ENCODE measurements around the gene WDFY2. TPM values are rescaled to one million over a fixed set of nuclear protein-coding genes. Genes with fewer than 3 reads are reported as not detected.
"Not testable (repeated sequence)": the region's sequence is repeated elsewhere in the genome, so short reads cannot be mapped to it uniquely, and the experiment has no call there.

Gene WDFY2
- 1 to 10 TPM; 5.8 to 6.4 TPM for total RNA-seq

GRCh38 chr13:51583875-51584730 lies at the start of gene WDFY2:
Gene WDFY2 (plus strand): TSS chr13:51584462. CDS start chr13:51584688, 226 bp downstream.
- POLR2A ChIA-PET: interaction anchor here (1.0 to 2.6 kb wide), 2 partner anchors 131 kb away, joined by 7 to 13 read pairs; partner anchors contain the start of gene INTS6
- CTCF ChIA-PET: no interaction called here

DNA sequence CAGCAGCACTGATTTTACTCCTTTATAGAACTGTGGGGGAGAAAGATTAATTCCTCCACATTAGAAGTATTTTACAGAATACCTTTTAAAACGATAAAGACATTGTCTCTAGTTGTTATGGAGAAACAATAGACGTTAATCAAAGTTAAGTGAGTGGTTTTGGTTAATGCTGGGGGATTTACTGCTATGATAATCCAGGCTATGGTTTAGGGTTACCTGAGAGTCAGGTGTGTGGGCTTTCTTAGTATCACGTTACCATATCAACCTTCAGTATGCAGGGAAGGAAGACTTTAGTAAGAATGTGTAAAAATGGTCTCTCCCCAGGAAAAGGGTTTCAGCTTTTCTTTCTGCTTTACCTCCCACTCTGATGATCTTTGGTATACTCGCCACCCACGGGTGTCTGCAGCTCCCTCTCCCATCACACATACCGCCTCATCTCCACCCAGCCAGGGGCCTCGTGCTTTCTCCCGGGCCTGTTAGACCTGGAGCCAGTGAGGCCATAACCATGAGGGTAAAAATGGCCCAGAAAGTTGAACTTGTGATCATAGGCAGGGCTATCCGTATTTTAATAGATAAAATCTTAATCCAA lies 45.6 kb upstream of the WDFY2 start:
- ChIA-PET CTCF (no interaction called here), POLR2A (no interaction called here)

GRCh38 chr13:51539887-51540286 lies 44.4 kb upstream of the WDFY2 start:
- ChIA-PET CTCF (no interaction called here), POLR2A (no interaction called here)

DNA sequence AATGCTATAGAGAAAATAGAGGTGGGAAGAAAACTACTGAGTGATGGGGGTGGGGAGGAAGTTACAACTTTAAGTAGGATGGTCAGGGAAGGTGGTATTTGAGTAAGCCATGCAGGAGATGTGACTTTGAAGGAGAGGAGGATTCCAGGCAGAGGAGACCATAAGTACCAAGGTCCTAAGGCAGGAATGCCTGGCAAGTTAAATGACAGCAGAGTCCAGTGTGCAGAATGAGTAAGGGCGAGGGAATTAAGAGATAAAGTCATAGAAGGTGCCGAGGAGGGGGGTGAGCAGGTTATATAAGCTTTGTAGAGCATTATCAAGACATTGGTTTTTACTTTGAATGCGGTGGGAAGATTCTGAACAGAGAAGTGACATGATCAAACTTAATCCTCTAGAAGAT lies 43.2 kb upstream of the WDFY2 start:
- ChIA-PET POLR2A (no interaction called here), CTCF (no interaction called here)

- ChIA-PET CTCF (no interaction called here), POLR2A (no interaction called here)
These were observed 42.4 kb upstream of the WDFY2 start for GRCh38 chr13:51541809-51542258.

DNA sequence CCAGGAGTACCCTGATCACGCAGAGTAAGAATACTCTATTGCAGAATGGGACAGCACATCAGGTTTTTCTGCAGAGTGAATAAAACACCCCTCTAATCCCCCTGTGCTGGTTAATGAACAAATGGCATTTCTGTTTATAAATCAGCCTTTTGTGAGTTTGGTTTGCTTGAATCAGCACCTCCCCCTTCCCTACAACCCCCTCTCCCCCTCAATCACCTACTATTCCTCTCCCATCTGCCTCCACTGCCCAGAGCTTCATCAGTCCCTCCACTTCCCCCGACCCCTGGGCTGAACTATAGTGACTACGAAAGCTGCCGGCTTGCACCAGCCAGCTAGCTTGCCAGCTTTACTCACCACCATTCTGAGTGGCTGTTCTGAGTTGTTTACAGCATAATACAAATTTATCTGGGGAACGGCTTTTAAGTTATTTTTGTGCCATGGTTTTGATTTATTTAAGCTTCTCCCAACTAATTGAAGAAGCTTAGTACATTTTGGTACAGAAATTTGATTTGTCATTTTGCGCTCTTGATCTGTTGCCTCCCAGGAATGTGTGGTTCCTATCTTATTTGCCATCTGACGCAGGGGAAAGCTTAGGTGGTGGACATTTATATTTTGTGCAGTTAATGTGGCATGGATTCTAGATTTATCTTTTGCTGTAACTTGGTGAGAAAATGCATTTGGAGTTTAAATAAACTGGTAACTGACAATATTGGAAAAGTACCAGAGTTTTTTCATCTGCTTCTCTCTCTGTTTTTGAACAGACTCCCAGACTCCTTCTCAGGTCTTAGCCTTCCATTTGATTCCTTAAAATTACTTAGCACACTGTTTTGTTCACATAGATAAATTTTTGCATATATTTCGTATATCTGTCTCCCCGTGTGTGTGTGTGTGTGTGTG lies 41.7 kb upstream of the WDFY2 start:
- ChIA-PET POLR2A (no interaction called here), CTCF (no interaction called here)

DNA sequence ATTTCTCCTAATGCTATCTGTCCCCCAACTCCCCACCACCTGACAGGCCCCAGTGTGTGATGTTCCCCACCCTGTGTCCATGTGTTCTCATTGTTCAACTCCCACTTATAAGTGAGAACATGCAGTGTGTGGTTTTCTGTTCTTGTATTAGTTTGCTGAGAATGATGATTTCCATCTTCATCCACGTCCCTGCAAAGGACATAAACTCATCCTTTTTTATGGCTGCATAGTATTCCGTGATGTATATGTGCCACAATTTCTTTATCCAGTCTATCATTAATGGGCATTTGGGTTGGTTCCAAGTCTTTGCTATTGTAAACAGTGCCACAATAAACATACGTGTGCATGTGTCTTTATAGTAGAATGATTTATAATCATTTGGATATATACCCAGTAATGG lies 38.8 kb upstream of the WDFY2 start:
- CTCF ChIA-PET, POLR2A ChIA-PET: not testable (repeated sequence)

- POLR2A ChIA-PET: no interaction called here
- CTCF ChIA-PET: no interaction called here
These were observed 36.7 kb upstream of the WDFY2 start for GRCh38 chr13:51547425-51548176.

GRCh38 chr13:51549050-51549449 lies 35.2 kb upstream of the WDFY2 start:
- ChIA-PET CTCF (no interaction called here), POLR2A (no interaction called here)

DNA sequence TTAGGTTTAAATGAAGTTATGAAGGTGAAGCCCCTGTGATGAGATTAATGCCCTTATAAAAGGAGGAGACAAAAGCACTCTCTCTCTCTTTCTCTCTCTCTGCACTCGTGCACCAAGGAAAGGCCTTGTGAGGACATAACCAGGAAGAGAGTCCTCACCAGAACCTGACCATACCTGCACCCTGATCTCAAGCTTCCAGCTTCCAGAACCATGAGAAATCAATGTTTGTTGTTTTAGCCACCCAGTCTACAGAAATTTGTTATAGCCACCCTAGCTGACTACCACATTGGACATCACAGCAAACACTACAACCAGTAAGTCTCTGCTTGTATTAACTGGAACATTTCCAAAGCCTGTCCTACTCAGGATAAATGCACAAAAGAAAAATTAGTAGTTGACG lies 34.7 kb upstream of the WDFY2 start:
- POLR2A ChIA-PET: no interaction called here

DNA sequence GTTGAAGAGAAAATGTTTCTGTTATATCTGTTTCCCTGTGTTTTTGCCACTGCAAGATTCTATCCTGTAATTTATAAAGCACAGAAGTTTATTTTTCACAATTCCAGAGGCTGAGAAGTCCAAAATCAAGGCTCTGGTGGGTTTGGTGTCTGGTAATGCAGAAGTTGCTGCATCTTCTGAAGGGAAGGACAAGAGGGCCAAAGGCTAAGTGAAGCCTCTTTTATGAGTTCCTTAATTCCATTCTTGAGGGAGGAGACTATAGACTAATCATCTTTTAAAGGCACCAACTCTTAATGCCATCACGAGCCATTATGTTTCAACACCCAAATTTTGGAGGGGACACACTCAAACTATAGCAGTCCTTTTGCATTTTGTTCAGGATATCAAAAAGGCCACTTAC lies 34.1 kb upstream of the WDFY2 start:
- CTCF ChIA-PET: no interaction called here

More for the DNA sequence above, 34.7 kb upstream of the WDFY2 start:
- CTCF ChIA-PET: no interaction called here

DNA sequence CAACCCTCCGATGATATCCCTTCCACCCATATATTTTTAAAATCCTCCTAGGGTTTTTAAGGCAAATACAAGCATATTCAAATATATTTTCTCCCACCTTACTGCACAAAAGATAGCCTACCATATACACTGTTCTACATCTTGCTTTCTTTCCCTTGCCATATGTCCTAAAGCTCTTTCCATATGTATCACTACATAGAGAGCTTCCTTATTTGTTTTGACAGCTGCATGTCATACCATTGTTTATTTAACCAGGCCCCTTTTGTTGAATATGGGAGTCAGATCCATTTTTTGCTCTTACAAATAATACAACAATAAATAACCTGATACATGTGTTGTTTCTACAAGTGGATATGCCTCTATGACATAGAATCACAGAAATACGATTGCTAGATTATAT lies 32.8 kb upstream of the WDFY2 start:
- POLR2A ChIA-PET: no interaction called here
- CTCF ChIA-PET: no interaction called here

More for the DNA sequence above, 34.1 kb upstream of the WDFY2 start:
- POLR2A ChIA-PET: no interaction called here

- ChIA-PET CTCF (interaction anchor here (0.7 kb wide), 1 partner anchor 406 kb away, joined by 3 read pairs; no protein-coding TSS in a partner anchor), POLR2A (no interaction called here)
These were observed 32.2 kb upstream of the WDFY2 start for GRCh38 chr13:51552027-51552426.

- CTCF ChIA-PET: interaction anchor here (0.6 kb wide), 1 partner anchor 55 kb away, joined by 3 read pairs; no protein-coding TSS in a partner anchor
- POLR2A ChIA-PET: no interaction called here
These were observed 30.7 kb upstream of the WDFY2 start for GRCh38 chr13:51553531-51553930.

DNA sequence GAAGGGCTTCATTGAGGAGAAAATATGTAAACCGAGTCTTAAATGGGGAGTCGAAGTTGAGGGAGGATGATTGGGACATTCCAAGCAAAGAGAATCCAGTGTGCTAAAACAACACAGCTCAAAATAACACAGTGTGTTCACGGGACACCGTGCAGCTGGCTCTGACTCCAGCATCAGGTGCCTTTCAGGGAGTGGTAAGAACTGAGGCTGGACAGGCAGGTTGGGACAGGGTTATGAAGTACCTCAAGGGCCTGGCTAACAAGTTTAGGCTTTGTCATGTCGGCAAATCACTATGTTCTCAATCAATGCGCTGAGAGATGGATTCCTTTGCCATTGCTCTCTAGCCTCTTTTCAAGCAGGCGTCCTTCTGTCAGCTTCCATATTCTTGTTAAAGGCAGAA lies 27.5 kb upstream of the WDFY2 start:
- POLR2A ChIA-PET: no interaction called here

DNA sequence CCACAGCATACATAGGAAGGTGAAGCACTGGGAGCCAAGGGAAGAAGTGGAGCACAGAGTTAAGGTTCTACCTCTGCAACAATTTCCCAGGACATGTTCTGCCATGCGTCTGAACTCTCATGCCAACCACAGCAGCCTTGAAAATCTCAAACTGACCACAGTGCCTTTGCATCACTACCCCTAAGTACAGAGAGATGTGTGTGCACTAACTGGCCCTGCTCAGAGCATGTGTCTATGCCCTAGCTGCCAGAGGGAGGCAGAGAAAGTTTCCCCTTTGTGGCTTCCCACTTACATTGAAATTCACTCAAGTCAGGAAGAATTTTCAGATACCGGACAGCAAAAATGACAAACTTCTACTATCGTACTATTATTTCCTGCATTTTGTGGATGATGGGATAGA lies 26.8 kb upstream of the WDFY2 start:
- ChIA-PET POLR2A (no interaction called here), CTCF (no interaction called here)

More for the DNA sequence above, 27.5 kb upstream of the WDFY2 start:
- CTCF ChIA-PET: no interaction called here

DNA sequence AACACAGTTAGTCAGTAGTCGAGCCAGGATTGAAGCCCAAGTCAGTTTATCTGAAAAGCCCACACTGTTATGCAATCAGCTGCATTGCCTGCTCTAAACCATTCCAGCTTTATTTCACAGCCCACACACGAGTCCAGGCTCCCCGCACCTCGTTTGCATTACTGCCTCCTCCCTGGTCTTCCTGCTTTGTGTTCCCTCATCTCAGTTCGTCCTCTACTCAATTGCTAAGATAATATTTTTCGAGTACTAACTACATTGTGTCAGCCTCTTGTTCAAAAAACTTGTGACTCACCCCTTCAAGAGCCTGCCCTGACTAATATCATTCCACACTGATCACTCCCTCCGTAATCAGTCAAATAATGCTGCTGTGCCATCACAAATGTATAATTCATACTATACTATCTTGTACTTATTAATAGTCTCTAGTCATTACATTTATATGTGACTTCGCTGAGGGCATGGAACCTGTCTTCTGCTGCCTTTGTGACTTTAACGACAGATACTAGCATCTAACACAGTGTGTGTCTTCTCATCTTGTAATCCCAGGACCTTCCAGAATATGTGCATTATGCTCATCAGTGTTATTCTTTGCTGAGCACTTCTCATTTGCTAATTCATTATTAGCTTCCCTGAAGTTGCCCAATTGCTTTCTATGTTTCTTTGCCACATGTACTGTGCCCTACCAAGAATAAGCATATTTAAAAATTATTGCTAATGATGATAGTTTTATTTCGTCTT lies 26.2 kb upstream of the WDFY2 start:
- POLR2A ChIA-PET: no interaction called here
- CTCF ChIA-PET: no interaction called here

DNA sequence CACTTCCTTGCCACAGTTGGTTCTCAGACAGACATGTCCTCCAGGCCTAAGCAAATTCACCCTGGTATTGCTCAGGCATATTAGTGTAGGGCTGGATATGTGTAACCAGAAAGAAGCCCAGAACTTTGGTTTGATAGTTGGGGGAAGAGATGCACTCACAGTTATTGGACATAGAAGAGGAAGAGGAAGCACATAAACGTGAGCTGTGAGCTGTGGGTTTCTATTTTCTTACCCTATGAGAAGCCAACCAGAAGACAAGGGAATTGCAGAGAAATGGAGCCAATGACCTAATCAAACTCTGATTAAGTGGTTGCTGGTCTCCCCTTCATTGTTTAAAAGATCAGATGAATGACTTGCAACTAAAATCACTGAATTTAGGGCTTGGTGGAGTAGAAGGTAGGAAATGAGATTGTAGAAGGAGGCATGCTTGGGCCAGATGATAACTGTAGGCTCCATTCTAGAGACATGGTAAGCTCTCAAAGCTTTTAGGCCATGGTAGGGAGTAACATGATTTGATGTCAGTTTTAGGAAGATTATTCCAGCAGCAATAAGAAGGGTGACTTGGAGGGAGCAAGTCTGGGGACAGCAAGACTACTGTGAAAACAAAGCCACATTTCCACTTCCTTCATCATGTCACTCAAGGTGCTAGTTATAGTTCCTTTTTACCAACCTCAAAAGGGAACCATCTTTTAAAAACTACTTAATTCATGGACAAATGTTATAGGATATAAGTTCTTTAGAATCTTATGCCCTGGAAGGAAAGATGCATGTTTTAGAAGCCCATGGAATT lies 24.1 kb upstream of the WDFY2 start:
- CTCF ChIA-PET: no interaction called here
- POLR2A ChIA-PET: no interaction called here
